Activated T-helper 9 cell treated with anti-CD3 and anti-CD28 coated beads, Interleukin-2, amount 50 U/mL, for 16 hours (primary cell): ENCODE results near the gene CNNM2.
"Not testable (repeated sequence)": the region's sequence is repeated elsewhere in the genome, so short reads cannot be mapped to it uniquely, and the experiment has no call there.

ENCODE experiments used
- DNase-seq: peaks from one replicate; pipeline ENCODE4 v3.0.0-alpha.2; 2020; ENCODE audit warnings: low read depth

The CNNM2 gene

DNA sequence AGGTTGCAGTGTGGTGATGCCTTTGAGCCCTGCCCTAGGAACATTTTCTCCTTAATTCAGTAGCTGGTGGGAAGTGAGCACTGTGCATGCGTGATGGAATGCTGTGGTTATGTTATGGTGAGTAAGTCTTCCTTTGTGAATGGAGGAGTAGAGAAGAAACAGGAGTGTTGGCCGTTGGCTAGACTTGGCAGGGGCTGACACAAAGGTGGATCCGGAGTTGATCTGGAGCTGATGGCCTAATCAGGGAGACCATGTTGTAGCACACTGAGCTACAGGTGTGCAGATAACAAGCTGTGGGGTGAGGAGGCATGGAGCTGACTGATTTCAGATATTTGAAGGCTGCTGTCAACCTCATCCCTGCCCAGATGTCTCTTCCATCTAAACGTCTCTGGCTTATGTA, 122.3 kb downstream of the CNNM2 start:
- no peak for DNase-seq

DNA sequence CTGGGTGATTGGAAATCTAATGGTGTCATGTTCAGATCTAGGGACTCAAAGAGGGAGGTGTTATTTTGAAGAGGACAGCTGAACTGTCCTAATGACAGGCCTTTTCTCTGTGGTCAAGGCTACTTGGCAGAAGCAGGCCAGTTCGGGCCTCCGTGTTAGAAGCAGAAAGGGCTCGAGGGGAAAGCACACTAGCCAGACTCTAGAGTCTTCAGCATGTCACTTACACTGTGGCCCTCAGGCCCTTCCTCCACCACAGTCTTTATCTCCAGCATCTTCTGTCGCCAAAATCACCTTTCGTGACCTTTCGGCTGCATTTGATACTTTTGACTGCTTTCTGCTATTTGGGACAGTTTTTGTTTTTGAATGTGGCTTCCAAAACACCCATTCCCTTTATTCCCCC, 123.3 kb downstream of the CNNM2 start:
- DNase-seq = no peak

DNA sequence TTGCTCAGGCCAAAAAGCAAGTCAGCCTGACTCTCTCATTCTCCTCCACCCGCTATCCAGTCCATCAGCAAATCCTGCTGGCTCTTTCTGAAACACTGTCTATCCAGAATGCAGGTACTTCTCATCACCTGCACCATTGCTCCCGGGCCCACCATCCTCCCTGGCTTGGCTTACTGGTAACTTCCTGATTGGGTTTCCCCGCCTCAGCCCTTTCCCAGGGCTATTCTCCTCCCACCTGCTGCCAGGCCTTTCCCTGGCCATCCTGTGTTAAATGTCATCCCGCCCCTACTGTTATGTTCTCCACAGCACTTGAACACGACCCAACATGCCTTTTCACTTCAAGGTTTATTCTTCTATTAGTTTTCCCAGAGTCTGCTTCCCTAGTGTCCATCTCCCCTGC, 124.0 kb downstream of the CNNM2 start:
- DNase-seq = no peak

DNA sequence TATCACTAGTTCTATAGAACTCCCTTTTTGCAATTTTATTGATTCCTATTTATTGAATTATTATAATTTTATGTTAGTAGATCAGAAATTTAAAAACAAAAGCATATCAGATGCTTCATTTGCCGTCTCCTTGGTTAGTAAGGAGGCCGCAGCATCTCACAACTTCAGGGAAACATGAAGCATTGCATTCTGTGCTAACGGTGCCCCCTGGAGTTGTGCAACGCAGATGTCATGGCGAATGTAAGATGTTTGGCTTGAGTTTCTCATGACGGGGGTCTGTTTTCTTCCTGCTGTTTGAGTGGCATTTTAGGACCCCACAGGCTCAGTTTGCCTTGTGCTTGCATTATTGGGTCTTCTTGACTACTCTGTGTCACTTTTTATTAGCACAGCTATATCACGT, 124.8 kb downstream of the CNNM2 start:
- no peak for DNase-seq

DNA sequence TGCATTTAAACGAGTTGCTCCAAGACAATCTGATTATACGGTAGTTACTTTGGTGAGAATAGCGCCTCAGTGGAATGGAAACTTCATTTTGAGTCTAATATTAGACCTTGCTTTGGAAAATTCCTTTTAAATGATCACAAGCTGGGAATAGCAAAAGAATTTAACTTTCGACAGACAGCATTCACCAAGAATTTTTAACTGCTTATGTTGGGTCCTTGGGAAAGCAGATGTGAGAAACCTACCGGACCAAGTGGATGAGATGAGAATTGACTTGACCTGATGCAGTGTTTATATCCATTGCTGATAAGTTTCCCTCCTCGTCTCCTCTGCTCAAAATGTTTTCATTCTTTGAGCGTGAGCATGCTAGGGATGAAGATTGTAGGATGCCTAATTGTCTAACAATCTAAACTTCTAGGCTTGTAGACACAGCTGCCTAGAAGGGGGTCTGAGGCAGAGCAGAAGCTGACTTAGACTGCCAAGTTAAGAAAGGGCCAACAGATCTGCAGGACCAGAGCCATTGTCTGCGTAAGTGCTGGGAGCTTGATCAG, 126.9 kb downstream of the CNNM2 start:
- no peak for DNase-seq

DNA sequence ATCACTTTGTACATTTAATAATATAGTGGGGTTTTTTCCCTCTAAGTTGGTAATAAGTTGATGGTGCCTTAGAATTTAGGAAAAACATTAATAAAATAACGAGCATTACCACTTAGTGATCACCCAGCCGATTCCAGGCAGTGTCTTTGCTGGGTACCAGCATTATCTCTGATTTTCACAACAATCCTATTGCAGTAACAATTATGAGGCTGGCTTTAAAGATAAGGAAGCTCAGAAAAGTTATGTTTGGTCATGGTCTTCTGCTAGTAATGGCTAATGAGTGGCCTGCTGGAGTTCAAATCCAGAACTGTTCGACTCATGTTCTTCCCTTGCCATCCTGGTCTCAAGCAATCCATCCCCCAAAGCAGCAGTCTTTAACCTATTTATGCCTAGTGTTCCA, 127.9 kb downstream of the CNNM2 start:
- DNase-seq = no peak

DNA sequence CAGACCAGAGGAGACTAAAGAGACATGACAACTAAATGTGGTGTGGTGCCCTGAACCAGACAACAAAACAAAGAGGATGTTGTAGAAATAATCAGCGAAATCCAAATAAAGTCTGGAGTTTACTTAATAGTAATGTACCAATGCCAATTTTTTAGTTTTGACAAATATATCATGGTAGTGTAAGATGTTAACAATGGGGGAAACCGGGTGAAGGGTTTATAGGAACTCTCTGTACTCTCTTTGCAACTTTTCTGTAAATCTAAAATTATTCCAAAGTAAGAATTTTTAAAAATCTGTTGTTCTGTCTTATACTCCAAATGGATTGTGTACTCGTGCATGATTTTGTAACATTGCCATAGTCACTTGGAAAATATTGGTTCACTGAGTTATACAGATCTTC, 129.3 kb downstream of the CNNM2 start:
- DNase-seq = no peak

- no peak for DNase-seq
Observed at GRCh38 chr10:103049237-103049636, 131.1 kb downstream of the CNNM2 start.

DNA sequence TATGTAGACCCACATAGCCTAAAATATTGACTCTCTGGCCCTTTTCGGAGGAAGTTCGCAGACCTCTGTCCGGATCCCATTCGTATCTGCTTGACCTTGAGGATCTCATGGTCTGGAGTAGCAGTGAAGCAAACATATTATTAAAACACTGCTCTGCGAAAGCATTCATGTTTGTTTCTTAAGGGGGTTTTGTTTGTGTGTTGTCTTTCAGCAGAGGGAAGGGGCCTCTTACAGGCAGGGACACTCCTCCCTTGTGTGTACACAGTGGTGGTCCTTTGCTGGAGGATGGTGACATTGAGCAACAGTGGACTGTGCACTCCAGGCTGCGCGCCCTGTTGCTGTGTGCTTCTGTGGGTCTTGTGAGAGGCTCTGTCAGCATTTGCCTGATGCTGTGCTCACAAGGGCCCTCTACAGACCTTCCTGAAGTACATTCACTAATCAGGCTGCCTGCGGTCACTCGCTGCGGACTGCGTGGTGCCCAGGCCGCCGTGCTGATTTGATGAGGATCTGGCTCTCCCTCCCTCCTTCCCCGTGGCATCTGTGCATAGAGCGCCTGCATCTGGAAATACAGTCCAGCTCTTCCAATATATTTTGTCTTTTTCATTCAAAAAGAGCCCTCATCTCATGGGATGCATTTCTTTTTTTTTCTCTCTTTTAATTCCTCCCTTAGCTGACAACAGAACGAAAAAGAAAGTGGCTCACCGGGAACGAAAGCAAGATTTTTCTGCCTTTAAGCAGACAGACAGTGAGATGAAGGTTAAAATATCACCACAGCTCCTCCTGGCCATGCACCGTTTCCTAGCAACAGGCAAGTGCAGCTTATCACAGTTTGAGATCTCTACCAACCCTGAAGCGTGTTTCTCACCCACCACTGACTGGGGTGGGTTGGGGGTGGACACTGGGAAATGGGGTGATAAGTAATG, 135.8 kb downstream of the CNNM2 start:
- DNase-seq = peak; percentile 10

- DNase-seq = no peak
Observed at GRCh38 chr10:103054621-103055020, 136.5 kb downstream of the CNNM2 start.

DNA sequence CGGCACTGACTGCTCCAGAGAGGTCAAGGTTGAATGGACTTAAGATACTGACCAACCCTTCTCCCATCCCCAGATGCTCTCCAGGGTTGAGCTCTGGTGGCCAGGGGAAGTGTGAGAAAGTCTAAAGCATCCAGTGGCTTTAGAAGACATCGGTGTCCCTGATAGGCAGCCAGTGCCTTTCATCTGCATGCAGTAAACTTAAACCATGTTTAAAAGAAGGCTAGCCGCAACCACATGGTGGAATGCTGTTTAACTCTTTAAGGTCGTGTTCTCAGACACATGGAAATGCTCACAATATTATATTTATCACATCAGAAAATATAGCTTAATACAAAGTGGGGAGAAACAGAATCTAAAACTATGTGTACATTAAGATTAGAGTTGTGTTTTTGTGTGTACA, 137.0 kb downstream of the CNNM2 start:
- no peak for DNase-seq

GRCh38 chr10:103058034-103058433, 139.9 kb downstream of the CNNM2 start:
- DNase-seq = no peak

GRCh38 chr10:103060575-103060974, 142.5 kb downstream of the CNNM2 start:
- DNase-seq = no peak

GRCh38 chr10:103062854-103063590, 144.9 kb downstream of the CNNM2 start:
- DNase-seq = no peak

DNA sequence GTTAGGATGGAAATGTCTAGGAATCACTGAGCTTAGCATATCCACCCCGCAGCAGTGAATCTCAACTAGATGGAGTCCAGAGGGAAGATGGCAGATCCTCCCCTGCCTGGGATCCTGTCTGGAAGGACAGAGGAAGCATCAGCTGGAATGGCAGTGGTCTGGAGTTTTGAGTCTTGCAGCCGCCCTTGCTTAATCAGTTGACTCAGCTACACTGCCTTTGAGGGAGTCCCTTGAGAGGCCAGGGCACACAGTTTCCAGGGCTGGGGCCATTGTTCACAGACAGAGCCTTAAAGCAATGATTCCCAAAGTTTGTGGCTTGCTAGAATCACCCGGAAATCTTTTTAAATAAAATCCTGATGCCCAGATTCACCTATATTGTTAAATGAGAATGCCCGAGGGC, 146.9 kb downstream of the CNNM2 start:
- no peak for DNase-seq

- no peak for DNase-seq
Observed at GRCh38 chr10:103066141-103067098, 148.3 kb downstream of the CNNM2 start.

DNA sequence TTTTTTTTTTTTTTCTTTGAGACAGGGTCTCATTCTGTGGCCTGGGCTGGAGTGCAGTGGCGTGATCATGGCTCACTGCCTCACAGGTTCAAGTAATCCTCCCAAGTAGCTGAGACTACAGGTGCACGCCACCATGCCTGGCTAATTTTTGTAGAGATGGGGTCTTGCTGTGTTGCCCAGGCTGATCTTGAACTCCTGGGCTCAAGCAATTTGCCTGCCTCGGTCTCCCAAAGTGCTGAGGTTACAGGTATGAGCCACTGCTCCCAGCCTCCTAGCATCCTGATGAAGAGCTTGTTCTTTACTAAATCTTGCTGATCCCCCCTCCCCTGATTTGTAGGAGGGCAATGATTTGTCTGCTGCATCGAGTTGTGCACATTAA, 149.0 kb downstream of the CNNM2 start:
- not testable (repeated sequence) for DNase-seq

GRCh38 chr10:103067484-103067883, 149.4 kb downstream of the CNNM2 start:
- no peak for DNase-seq

- no peak for DNase-seq
Observed at GRCh38 chr10:103067956-103068355, 149.9 kb downstream of the CNNM2 start.

- DNase-seq = peak; percentile 49
Observed at GRCh38 chr10:103069453-103070331, 151.6 kb downstream of the CNNM2 start.

GRCh38 chr10:103072276-103072675, 154.2 kb downstream of the CNNM2 start:
- no peak for DNase-seq
